ENCODE data around the gene SESN1. TPM values are rescaled to one million over a fixed set of nuclear protein-coding genes. Genes with fewer than 3 reads are reported as not detected.
"Not testable (repeated sequence)": the region's sequence is repeated elsewhere in the genome, so short reads cannot be mapped to it uniquely, and the experiment has no call there.

SESN1 gene
- total RNA-seq, 6 donors from 2014 or later: 26.4 to 71.2 (median 31.3) TPM

DNA sequence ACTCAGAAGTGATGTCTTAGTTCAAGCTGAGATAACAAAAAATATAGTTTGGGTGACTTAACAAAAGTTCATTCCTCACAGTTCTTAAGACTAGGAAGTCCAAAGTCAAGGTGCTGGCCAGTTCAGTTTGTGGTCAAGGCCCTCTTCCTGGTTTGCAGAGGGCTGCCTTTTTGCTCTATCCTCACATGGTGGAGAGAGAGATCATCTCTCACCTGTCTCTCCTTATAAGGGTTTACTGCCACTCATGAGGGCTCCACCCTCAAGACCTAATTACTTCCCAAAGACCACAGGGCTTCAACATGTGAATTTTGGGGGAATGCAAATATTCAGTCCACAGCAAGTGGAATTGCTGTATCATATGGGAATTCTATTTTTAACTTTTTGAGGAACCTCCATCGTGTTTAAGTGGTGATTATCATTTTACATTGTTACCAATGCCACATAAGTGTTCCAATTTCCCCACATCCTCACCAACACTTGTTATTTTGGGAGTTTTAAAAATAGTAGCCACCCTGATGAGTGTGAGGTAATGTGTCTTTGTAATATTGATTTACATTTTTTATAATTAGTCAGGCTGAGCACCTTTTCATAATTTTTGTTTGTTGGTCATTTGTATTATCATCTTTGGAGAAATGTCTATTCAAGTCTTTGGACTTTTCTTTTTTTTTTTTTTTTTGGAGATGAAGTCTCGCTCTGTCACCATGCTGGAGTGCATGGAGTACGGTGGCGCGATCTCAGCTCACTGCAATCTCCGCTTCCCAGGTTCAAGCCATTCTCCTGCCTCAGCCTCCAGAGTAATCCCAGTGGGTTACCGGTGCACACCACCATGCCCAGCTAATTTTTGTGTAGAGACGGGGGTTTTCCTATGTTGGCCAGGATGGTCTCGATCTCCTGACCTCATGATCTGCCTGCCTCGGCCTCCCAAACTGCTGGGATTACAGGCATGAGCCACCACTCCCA, 112.2 kb downstream of the SESN1 start:
- H3K4me1 ChIP-seq: no peaks in the 10 kb centered on the region
- WGBS, 2 donors: 90 to 93% methylated on average over 10 of the region's 10 CpGs
- H3K27me3 ChIP-seq: no peaks in the 10 kb centered on the region
- no peak for TF ChIP-seq POLR2A (IDR thresholded peaks at IDR 0.05)
- H3K9me3 ChIP-seq: no peaks in the 10 kb centered on the region
- no peak overlapping the region for H3K27ac ChIP-seq
- DNase-seq (no peak), ATAC-seq (ENCODE audit: low FRiP score in 2 of 2) (no peak)
- H3K4me3 ChIP-seq: no peak overlapping the region
- peaks cover 0 to 15% (median 1%) of the 10 kb centered on the region in 4 donors for H3K36me3 ChIP-seq

DNA sequence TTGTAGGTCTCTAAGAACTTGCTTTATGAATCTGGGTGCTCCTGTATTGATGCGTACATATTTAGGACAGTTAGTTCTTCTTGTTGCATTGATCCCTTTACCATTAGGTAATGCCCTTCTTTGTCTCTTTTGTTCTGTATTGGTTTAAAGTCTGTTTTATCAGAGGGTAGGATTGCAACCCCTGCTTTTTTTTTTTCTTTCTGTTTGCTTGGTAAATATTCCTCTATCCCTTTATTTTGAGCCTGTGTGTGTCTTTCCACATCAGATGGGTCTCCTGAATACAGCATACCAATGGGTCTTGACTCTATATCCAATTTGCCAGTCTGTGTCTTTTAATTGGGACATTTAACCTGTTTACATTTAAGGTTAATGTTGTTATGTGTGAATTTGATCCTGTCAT, 116.0 kb downstream of the SESN1 start:
- not testable (repeated sequence) for DNase-seq; H3K36me3 ChIP-seq; ATAC-seq (ENCODE audit: low FRiP score in 2 of 2); H3K27ac ChIP-seq; H3K4me3 ChIP-seq; H3K9me3 ChIP-seq; H3K4me1 ChIP-seq; H3K27me3 ChIP-seq
- WGBS, 2 donors: 100% methylated on average over 1 of the region's 1 CpG

GRCh38 chr6:108974201-108974600, 120.4 kb downstream of the SESN1 start:
- ATAC-seq (ENCODE audit: low FRiP score in 2 of 2): no peak
- WGBS, 2 donors: 95% methylated on average over 1 of the region's 1 CpG
- TF ChIP-seq EP300 (IDR thresholded peaks at IDR 0.05) (no peak), POLR2AphosphoS5 (IDR thresholded peaks at IDR 0.05) (no peak), POLR2A (IDR thresholded peaks at IDR 0.05) (no peak)
- TF ChIP-seq, protein P1, sequence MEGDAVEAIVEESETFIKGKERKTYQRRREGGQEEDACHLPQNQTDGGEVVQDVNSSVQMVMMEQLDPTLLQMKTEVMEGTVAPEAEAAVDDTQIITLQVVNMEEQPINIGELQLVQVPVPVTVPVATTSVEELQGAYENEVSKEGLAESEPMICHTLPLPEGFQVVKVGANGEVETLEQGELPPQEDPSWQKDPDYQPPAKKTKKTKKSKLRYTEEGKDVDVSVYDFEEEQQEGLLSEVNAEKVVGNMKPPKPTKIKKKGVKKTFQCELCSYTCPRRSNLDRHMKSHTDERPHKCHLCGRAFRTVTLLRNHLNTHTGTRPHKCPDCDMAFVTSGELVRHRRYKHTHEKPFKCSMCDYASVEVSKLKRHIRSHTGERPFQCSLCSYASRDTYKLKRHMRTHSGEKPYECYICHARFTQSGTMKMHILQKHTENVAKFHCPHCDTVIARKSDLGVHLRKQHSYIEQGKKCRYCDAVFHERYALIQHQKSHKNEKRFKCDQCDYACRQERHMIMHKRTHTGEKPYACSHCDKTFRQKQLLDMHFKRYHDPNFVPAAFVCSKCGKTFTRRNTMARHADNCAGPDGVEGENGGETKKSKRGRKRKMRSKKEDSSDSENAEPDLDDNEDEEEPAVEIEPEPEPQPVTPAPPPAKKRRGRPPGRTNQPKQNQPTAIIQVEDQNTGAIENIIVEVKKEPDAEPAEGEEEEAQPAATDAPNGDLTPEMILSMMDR (IDR thresholded peaks at IDR 0.05): no peak

DNA sequence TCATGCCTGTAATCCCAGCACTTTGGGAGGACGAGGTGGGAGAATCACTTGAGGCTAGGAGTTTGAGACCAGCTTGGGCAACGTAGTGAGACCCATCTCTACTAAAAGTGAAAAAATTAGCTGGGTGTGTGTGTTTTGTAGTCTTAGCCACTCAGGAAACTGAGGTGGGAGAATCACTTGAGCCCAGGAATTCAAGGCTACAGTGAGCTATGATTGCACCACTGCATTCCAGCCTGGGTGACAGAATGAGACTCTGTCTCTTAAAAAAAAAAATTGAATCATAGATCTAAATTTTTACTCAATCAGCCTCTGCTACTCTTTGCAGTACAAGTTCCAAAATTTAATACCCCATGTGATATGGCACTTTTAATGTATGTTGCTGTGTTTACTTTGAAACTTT, 124.9 kb downstream of the SESN1 start:
- Histone ChIP-seq H3K4me1 (peaks cover 0 to 36% (median 7%) of the 10 kb centered on the region in 4 donors), H3K4me3 (no peak overlapping the region), H3K36me3 (no peaks in the 10 kb centered on the region), H3K27me3 (no peaks in the 10 kb centered on the region), H3K9me3 (no peaks in the 10 kb centered on the region), H3K27ac (peak overlapping the region in 2 of 4 donors; percentile 7 to 8)
- TF ChIP-seq POLR2A (IDR thresholded peaks at IDR 0.05) (no peak), POLR2AphosphoS5 (IDR thresholded peaks at IDR 0.05) (no peak), EP300 (IDR thresholded peaks at IDR 0.05) (no peak)
- TF ChIP-seq, protein P1 (IDR thresholded peaks at IDR 0.05): no peak
- ATAC-seq (ENCODE audit: low FRiP score in 2 of 2) (no peak), DNase-seq (no peak)
- WGBS, 2 donors: 60 to 62% methylated on average over 2 of the region's 2 CpGs

More at GRCh38 chr6:108974201-108974600, 120.4 kb downstream of the SESN1 start:
- no peaks in the 10 kb centered on the region for H3K27me3 ChIP-seq
- DNase-seq: no peak
- no peak overlapping the region for H3K4me3 ChIP-seq
- H3K4me1 ChIP-seq: peaks cover 0 to 12% (median 2%) of the 10 kb centered on the region in 4 donors
- H3K9me3 ChIP-seq: no peaks in the 10 kb centered on the region
- no peak overlapping the region for H3K27ac ChIP-seq
- H3K36me3 ChIP-seq: no peaks in the 10 kb centered on the region

- TF ChIP-seq, protein P1 (IDR thresholded peaks at IDR 0.05): no peak
- no peak for TF ChIP-seq POLR2A (IDR thresholded peaks at IDR 0.05)
- TF ChIP-seq POLR2AphosphoS5 (IDR thresholded peaks at IDR 0.05): no peak
- TF ChIP-seq EP300 (IDR thresholded peaks at IDR 0.05): no peak
- no peaks in the 10 kb centered on the region for H3K36me3 ChIP-seq
- no peak overlapping the region for H3K4me3 ChIP-seq
- WGBS, 2 donors: 77 to 80% methylated on average over 14 of the region's 14 CpGs
- H3K9me3 ChIP-seq: no peaks in the 10 kb centered on the region
- no peak for DNase-seq
- H3K27ac ChIP-seq: peak overlapping the region in 3 of 4 donors; percentile 3 to 50 (median 7)
- no peaks in the 10 kb centered on the region for H3K27me3 ChIP-seq
- H3K4me1 ChIP-seq: peaks cover 0 to 36% (median 7%) of the 10 kb centered on the region in 4 donors
- ATAC-seq (ENCODE audit: low FRiP score in 2 of 2): peak in 1 of 2 donors; percentile 41
Measured at GRCh38 chr6:108968325-108969316, 126.0 kb downstream of the SESN1 start.

All from upper lobe of left lung (tissue), 6 donors.